Measurements from ENCODE around the gene HOXD3. TPM values are rescaled to one million over a fixed set of nuclear protein-coding genes. Genes with fewer than 3 reads are reported as not detected.

HOXD3 gene
- total RNA-seq, 6 donors from 2014 or later: 0.49 to 0.57 (median 0.49) TPM; not detected in 3

GRCh38 chr2:176184749-176185148 is 27.6 kb downstream of the HOXD3 start:
- 69 to 81% methylated on average over 2 of the region's 2 CpGs for WGBS, 2 donors
- Histone ChIP-seq H3K27ac (no peak overlapping the region), H3K9me3 (no peaks in the 10 kb centered on the region), H3K4me3 (no peak overlapping the region), H3K4me1 (peaks cover 23 to 27% (median 25%) of the 10 kb centered on the region in 4 donors), H3K36me3 (no peaks in the 10 kb centered on the region), H3K27me3 (peaks cover 0 to 21% (median 13%) of the 10 kb centered on the region in 4 donors)
- TF ChIP-seq POLR2A (IDR thresholded peaks at IDR 0.05) (no peak), EP300 (IDR thresholded peaks at IDR 0.05) (no peak), POLR2AphosphoS5 (IDR thresholded peaks at IDR 0.05) (no peak), CTCF (IDR thresholded peaks at IDR 0.05) (no peak)
- no peak for ATAC-seq (ENCODE audit: low FRiP score in 2 of 2)
- DNase-seq: no peak

- Histone ChIP-seq H3K36me3 (no peaks in the 10 kb centered on the region), H3K9me3 (no peaks in the 10 kb centered on the region), H3K4me1 (peaks cover 25 to 32% (median 27%) of the 10 kb centered on the region in 4 donors), H3K27me3 (peaks cover 0 to 23% (median 14%) of the 10 kb centered on the region in 4 donors), H3K27ac (no peak overlapping the region), H3K4me3 (no peak overlapping the region)
- TF ChIP-seq POLR2AphosphoS5 (IDR thresholded peaks at IDR 0.05): no peak
- WGBS, 2 donors: 89 to 100% methylated on average over 2 of the region's 2 CpGs
- no peak for DNase-seq
- ATAC-seq (ENCODE audit: low FRiP score in 2 of 2): no peak
Measured at GRCh38 chr2:176186024-176186423, 28.9 kb downstream of the HOXD3 start.

- H3K4me3 ChIP-seq: peak overlapping the region; percentile 25 to 68 (median 56)
- ATAC-seq (ENCODE audit: low FRiP score in 2 of 2): peak; percentile 18 to 68
- no peaks in the 10 kb centered on the region for H3K36me3 ChIP-seq
- H3K27me3 ChIP-seq: peaks cover 0 to 29% (median 14%) of the 10 kb centered on the region in 4 donors
- peak overlapping the region; percentile 10 to 84 (median 74) for H3K27ac ChIP-seq
- peaks cover 25 to 32% (median 27%) of the 10 kb centered on the region in 4 donors for H3K4me1 ChIP-seq
- WGBS, 2 donors: 3% methylated on average over 9 to 13 of the region's 13 CpGs
- TF ChIP-seq EP300 (IDR thresholded peaks at IDR 0.05): no peak
- TF ChIP-seq POLR2AphosphoS5 (IDR thresholded peaks at IDR 0.05): no peak
- TF ChIP-seq POLR2A (IDR thresholded peaks at IDR 0.05): no peak
- TF ChIP-seq CTCF (IDR thresholded peaks at IDR 0.05): no peak
- H3K9me3 ChIP-seq: no peaks in the 10 kb centered on the region
- DNase-seq: peak in 1 of 2 donors; percentile 26
Measured at GRCh38 chr2:176187200-176187898, 30.2 kb downstream of the HOXD3 start.

- Histone ChIP-seq H3K9me3 (no peaks in the 10 kb centered on the region), H3K27ac (peak within 1 kb of the TSS; percentile 43 to 84 (median 74)), H3K4me3 (peak within 1 kb of the TSS; percentile 25 to 68 (median 56)), H3K36me3 (no peaks in the 10 kb centered on the region), H3K27me3 (peaks cover 0 to 29% (median 15%) of the 10 kb centered on the region in 4 donors), H3K4me1 (peaks cover 24 to 32% (median 26%) of the 10 kb centered on the region in 4 donors)
- 0 to 2% methylated on average over 18 to 39 of the region's 68 CpGs for WGBS, 2 donors
- peak; percentile 67 to 93 for DNase-seq
- TF ChIP-seq CTCF (IDR thresholded peaks at IDR 0.05) (no peak), POLR2A (IDR thresholded peaks at IDR 0.05) (peak in 3 of 4 donors; percentile 36 to 81 (median 64)), POLR2AphosphoS5 (IDR thresholded peaks at IDR 0.05) (peak in 1 of 2 donors; percentile 77)
- ATAC-seq (ENCODE audit: low FRiP score in 2 of 2): peak; percentile 80 to 89
Measured at GRCh38 chr2:176187899-176188773, 31.0 kb downstream of the HOXD3 start, which contains the start of gene HOXD1. Gene HOXD1 (plus strand): TSS chr2:176188668. CDS start chr2:176188802, 134 bp downstream.

All from upper lobe of left lung (tissue), 6 donors.